ENCODE measurements around the gene C15orf61. TPM values are rescaled to one million over a fixed set of nuclear protein-coding genes. Genes with fewer than 3 reads are reported as not detected.
A peak's percentile ranks its signal among the peaks of the same experiment; 100 is the strongest.

Gene C15orf61
- total RNA-seq, 4 donors from 2014 or later: 10.2 to 25.9 (median 15.8) TPM

GRCh38 chr15:67548862-67549651, 28.1 kb downstream of the C15orf61 start:
- intact Hi-C loops (cut with DNase I; ENCODE audit: low total_unique reads) (loop anchor here (10.0 kb wide), 1 partner anchor 294 kb away; the partner anchor contains the start of genes AAGAB and IQCH), in situ Hi-C loops (cut with MboI; ENCODE audit: low sequenced_read_pairs in 4 of 4) (loop anchor here in 1 of 4 donors (25.0 kb wide), 1 partner anchor 288 kb away; the partner anchor contains the start of genes RNU6-1 and SKOR1)
- no peak overlapping the region for H3K4me3 ChIP-seq
- H3K27me3 ChIP-seq: no peaks in the 10 kb centered on the region
- ATAC-seq: peak; percentile 55 to 58
- peaks cover 0 to 8% of the 10 kb centered on the region in 2 donors for H3K36me3 ChIP-seq
- TF ChIP-seq POLR2A (IDR thresholded peaks at IDR 0.05) (no peak), CTCF (IDR thresholded peaks at IDR 0.05 in 4 of 5, conservative IDR thresholded peaks at IDR 0.05 in 1 of 5) (no peak)
- no peaks in the 10 kb centered on the region for H3K9me3 ChIP-seq
- peaks cover 19 to 32% of the 10 kb centered on the region in 2 donors for H3K4me1 ChIP-seq
- peak in 1 of 2 donors; percentile 53 for DNase-seq
- H3K27ac ChIP-seq: peak overlapping the region; percentile 16 to 60 (median 40)

GRCh38 chr15:67549736-67550135, 28.8 kb downstream of the C15orf61 start:
- no peaks in the 10 kb centered on the region for H3K27me3 ChIP-seq
- H3K9me3 ChIP-seq: no peaks in the 10 kb centered on the region
- DNase-seq: no peak
- ATAC-seq: no peak
- TF ChIP-seq POLR2A (IDR thresholded peaks at IDR 0.05): no peak
- no peak for TF ChIP-seq CTCF (IDR thresholded peaks at IDR 0.05 in 4 of 5, conservative IDR thresholded peaks at IDR 0.05 in 1 of 5)
- intact Hi-C loops (cut with DNase I; ENCODE audit: low total_unique reads) (loop anchor here (10.0 kb wide), 1 partner anchor 295 kb away; the partner anchor contains the start of genes AAGAB and IQCH), in situ Hi-C loops (cut with MboI; ENCODE audit: low sequenced_read_pairs in 4 of 4) (loop anchor here in 1 of 4 donors (25.0 kb wide), 1 partner anchor 288 kb away; the partner anchor contains the start of genes RNU6-1 and SKOR1)
- H3K27ac ChIP-seq: peak overlapping the region; percentile 16 to 60 (median 40)
- no peak overlapping the region for H3K4me3 ChIP-seq
- peaks cover 0 to 8% of the 10 kb centered on the region in 2 donors for H3K36me3 ChIP-seq
- peaks cover 12 to 30% of the 10 kb centered on the region in 2 donors for H3K4me1 ChIP-seq

- H3K4me3 ChIP-seq: no peak overlapping the region
- intact Hi-C loops (cut with DNase I; ENCODE audit: low total_unique reads): no loop called here
- no peaks in the 10 kb centered on the region for H3K27me3 ChIP-seq
- TF ChIP-seq POLR2A (IDR thresholded peaks at IDR 0.05): no peak
- TF ChIP-seq CTCF (IDR thresholded peaks at IDR 0.05 in 4 of 5, conservative IDR thresholded peaks at IDR 0.05 in 1 of 5): no peak
- H3K9me3 ChIP-seq: no peaks in the 10 kb centered on the region
- H3K27ac ChIP-seq: peak overlapping the region; percentile 16 to 60 (median 43)
- peaks cover 0 to 8% of the 10 kb centered on the region in 2 donors for H3K36me3 ChIP-seq
- H3K4me1 ChIP-seq: peaks cover 9 to 30% of the 10 kb centered on the region in 2 donors
- in situ Hi-C loops (cut with MboI; ENCODE audit: low sequenced_read_pairs in 4 of 4): no loop called here
- DNase-seq: peak in 1 of 2 donors; percentile 56
- ATAC-seq: peak; percentile 78 to 95
These were observed 29.6 kb downstream of the C15orf61 start for GRCh38 chr15:67550522-67550921.

GRCh38 chr15:67551207-67551743, 30.3 kb downstream of the C15orf61 start:
- no peak for ATAC-seq

More at GRCh38 chr15:67551207-67551743, 30.3 kb downstream of the C15orf61 start:
- intact Hi-C loops (cut with DNase I; ENCODE audit: low total_unique reads) (no loop called here), in situ Hi-C loops (cut with MboI; ENCODE audit: low sequenced_read_pairs in 4 of 4) (no loop called here)
- H3K36me3 ChIP-seq: peaks cover 0 to 5% of the 10 kb centered on the region in 2 donors
- no peak for TF ChIP-seq CTCF (IDR thresholded peaks at IDR 0.05 in 4 of 5, conservative IDR thresholded peaks at IDR 0.05 in 1 of 5)
- no peak for TF ChIP-seq POLR2A (IDR thresholded peaks at IDR 0.05)
- DNase-seq: no peak
- H3K4me1 ChIP-seq: peaks cover 9 to 30% of the 10 kb centered on the region in 2 donors
- H3K27me3 ChIP-seq: no peaks in the 10 kb centered on the region
- peak overlapping the region in 3 of 4 donors; percentile 40 to 60 (median 46) for H3K27ac ChIP-seq
- H3K9me3 ChIP-seq: no peaks in the 10 kb centered on the region
- no peak overlapping the region for H3K4me3 ChIP-seq
